ENCODE measurements around the gene SPDYE3.
"Not testable (repeated sequence)": the region's sequence is repeated elsewhere in the genome, so short reads cannot be mapped to it uniquely, and the experiment has no call there.

Gene SPDYE3

DNA sequence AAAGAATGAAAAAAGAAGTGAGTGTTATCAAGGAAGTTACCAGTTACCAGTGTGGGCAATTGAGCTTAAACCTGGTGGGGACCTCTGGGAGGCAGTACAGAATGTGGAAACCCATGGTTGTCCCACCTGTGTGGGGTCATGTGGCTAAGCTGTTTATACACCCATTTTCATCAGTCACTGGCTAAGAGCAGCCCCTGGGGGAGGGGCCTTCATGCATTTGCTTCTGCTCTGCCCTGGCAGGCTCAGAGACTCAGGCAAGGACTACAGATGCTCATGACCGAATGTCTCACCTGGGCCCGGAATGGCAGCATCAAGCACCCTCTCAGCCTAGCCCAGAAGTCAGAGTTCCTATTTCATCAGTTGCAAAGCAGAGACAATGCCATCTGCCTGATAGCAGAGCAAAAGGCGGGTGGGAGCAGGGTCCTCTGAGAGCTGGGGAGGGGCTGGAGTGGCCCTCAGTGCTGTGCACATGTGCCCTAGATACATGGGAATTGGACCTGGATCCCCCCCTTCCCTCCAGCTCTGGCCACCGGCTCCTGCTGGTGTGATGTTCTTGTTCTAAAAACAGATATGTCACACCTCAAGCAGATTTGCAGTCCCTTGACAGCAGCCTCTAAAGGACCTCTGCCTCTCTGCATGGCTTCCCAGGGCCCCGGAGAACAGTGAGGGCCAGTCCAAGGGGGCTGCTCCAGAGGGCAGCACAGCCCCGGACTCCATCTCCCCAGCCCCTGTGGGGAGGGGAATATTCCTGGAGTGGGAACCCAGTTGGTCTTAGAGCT lies 20.1 kb upstream of the SPDYE3 start:
- not testable (repeated sequence) for DNase-seq (ENCODE audit: low read depth in 2 of 2)

DNA sequence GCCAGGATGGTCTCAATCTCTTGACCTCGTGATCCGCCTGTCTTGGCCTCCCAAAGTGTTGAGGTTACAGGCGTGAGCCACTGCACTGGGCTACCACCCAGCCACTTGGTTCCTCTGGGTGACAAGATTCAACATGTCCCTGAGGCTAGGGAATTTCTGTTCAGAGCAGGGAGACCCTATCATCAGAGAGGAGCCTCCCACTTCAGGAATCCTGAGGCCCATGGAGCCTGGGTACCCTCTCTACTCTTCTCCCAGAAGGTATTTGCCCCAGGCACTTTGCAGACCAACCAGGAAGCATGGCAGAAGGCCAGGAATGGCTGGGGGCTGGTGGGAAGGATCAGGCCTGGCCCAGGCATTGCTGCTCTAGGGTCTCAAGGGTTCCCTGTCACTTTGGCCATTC lies 19.2 kb upstream of the SPDYE3 start:
- not testable (repeated sequence) for DNase-seq (ENCODE audit: low read depth in 2 of 2)

- DNase-seq (ENCODE audit: low read depth in 2 of 2) = not testable (repeated sequence)
These were observed 15.3 kb upstream of the SPDYE3 start for GRCh38 chr7:100292162-100292561.

DNA sequence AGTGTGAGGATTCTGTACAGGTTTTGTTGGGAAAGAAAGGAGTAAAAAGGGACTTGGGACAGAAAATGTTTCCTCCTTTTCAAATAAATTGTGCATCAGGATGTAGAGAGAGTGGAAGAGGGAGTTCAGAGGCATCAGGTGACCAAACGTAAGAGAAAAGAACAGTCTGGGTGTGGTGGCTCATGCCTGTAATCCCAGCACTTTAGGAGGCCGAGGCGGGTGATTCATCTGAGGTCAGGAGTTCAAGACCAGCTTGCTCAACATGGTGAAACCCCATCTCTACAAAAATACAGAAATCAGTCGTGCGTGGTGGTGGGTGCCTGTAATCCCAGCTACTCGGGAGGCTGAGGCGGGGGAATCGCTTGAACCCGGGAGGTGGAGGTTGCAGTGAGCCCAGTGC lies 12.2 kb upstream of the SPDYE3 start:
- DNase-seq (ENCODE audit: low read depth in 2 of 2) = peak in 1 of 2 donors; percentile 37

- DNase-seq (ENCODE audit: low read depth in 2 of 2) = not testable (repeated sequence)
These were observed 9.5 kb upstream of the SPDYE3 start for GRCh38 chr7:100297852-100298631.

GRCh38 chr7:100298632-100298895 lies 8.9 kb upstream of the SPDYE3 start:
- not testable (repeated sequence) for DNase-seq (ENCODE audit: low read depth in 2 of 2)

DNA sequence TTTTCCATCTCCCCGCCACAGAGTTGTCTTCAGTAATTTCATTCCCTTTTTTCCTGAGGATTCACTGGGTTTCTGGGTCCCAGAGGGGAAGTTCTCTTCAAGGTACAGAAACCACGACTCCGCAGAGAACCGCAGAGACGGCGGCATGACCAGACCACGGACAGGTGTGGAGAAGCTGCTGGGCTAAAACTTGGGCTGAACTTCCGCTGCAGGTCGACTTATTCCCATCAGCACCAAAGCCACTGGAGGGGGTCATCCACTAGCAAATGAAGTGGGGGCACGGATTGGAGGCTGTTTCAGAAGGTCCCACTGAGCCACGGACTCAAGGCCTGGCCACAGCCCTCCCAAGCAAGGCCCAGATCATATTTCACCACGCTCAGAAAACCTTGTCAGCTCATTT lies 3.0 kb upstream of the SPDYE3 start:
- DNase-seq (ENCODE audit: low read depth in 2 of 2) = not testable (repeated sequence)

GRCh38 chr7:100318329-100318728 lies 10.8 kb downstream of the SPDYE3 start:
- not testable (repeated sequence) for DNase-seq (ENCODE audit: low read depth in 2 of 2)

DNA sequence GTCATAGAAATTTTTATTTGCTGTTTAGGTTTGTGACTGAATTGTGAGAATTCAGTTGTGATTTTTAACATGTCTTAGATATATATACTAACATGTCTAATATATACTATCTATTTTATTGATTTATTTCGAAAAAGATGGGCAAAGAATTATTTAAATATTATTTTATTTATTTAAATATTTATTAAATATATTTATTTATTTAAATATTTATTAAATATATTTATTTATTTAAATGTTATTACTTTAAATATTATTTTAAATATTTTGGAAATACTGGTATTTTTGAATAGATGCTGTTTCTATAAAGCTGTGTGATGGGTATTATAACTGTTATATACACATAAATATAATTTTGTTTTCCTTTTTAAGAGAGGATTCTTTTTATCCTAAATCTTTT lies 14.1 kb downstream of the SPDYE3 start:
- DNase-seq (ENCODE audit: low read depth in 2 of 2) = not testable (repeated sequence)

DNA sequence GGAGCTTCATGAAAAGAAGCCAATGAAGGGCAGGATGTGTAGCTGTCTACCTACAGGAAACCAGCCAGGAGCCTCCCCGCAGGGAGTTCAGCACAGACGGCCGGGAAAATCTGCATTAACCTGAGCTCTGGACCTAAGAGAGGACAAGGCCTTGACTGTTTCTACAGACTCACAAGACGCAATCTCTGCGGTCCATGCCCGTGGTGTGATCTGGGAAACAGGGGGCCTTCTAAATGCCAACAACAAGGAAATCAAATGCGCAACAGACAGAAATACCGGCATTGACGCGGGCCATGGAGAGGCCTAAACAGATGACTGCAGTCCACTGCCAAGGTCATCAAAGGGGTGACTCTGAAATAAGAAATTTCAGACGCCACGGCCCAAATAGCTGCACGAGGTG lies 16.7 kb downstream of the SPDYE3 start:
- DNase-seq (ENCODE audit: low read depth in 2 of 2) = not testable (repeated sequence)

- not testable (repeated sequence) for DNase-seq (ENCODE audit: low read depth in 2 of 2)
These were observed 18.2 kb downstream of the SPDYE3 start for GRCh38 chr7:100325671-100326070.

DNA sequence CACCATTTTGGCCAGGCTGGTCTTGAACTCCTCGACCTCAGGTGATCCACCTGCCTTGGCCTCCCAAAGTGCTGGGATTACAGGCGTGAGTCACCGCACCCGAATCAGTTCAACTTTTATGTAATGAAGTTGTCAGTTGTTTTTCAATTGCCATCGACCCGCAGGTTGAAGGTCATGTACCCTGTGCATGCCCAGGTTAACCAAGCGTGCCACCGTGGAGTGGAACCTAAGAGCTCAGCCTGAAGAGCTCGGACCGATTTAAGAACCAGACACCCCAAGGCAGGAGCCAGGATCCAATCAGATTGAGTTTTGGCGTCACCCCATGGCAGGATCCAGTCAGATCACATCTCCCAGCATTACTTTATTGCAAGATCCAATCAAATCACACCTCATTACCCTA lies 19.4 kb downstream of the SPDYE3 start:
- DNase-seq (ENCODE audit: low read depth in 2 of 2) = not testable (repeated sequence)

GRCh38 chr7:100335566-100336466 lies 28.3 kb downstream of the SPDYE3 start:
- DNase-seq (ENCODE audit: low read depth in 2 of 2) = peak; percentile 75 to 78

DNA sequence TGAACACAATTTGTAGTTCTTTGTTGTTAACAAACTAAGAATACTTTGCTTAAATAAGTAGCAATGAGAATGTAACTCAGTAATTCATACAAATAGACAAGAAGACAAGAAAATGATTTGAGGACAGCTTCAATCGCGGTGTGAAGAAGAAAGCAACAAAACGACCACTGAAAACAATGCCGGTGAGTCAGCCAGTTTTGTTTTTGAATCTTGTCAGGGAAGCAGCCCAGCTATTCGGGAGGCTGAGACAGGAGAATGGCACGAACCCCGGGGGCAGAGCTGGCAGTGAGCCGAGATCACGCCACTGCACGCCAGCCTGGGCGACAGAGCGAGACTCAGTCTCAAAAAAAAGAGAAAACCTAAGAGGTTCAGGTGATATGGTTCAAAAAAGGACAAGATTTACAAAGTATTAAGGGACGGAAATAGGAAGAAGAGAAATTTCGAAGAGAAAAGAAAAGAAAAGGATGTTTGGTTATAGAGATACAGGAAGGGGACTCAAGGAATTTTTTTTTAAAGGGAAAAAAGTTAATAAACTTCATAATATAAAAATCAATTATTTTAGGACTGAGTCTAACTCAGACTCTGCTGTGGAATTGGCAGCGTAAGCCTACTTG lies 30.7 kb downstream of the SPDYE3 start:
- DNase-seq (ENCODE audit: low read depth in 2 of 2) = not testable (repeated sequence)

- not testable (repeated sequence) for DNase-seq (ENCODE audit: low read depth in 2 of 2)
These were observed 33.8 kb downstream of the SPDYE3 start for GRCh38 chr7:100341286-100341685.

DNA sequence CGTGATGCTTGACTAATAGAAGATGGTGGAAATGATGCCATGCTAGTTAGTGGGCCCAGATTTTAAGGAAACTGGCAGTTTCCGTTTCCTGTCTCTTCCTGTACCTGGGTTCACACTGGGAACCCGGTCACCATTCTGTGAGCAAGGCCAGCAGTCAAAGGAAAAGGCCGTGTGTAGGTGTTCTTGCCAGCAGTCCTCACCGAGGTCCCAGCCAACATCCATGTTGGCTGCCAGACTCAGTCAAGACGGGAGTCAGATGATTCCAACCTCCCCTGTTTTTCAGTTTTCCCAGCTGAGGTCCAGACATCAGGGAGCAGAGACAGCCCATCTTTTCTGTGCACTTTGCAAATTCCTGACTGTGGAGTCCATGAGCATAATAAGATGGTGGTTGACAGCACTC lies 35.3 kb downstream of the SPDYE3 start:
- no peak for DNase-seq (ENCODE audit: low read depth in 2 of 2)

DNA sequence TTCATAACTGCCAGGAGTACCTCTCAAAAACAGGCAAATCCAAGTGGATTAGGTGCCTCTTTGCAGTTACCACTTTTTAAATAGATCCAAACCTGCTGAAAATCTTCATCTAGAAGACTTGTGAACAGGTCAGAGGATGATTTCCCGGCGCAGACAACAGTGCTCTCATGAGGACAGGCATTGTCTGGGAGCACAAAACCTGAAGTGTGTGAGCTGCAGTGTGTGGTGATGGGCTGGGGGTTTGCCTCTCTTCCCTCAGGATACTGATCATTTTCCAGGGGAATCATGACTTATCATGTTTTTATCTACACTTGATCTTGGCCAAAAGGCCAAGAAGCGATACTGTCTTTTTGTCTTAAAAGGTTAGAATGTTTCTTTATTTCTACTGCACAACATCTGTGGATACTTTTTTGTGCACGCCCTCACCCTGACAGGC lies 36.6 kb downstream of the SPDYE3 start:
- DNase-seq (ENCODE audit: low read depth in 2 of 2) = not testable (repeated sequence)

DNA sequence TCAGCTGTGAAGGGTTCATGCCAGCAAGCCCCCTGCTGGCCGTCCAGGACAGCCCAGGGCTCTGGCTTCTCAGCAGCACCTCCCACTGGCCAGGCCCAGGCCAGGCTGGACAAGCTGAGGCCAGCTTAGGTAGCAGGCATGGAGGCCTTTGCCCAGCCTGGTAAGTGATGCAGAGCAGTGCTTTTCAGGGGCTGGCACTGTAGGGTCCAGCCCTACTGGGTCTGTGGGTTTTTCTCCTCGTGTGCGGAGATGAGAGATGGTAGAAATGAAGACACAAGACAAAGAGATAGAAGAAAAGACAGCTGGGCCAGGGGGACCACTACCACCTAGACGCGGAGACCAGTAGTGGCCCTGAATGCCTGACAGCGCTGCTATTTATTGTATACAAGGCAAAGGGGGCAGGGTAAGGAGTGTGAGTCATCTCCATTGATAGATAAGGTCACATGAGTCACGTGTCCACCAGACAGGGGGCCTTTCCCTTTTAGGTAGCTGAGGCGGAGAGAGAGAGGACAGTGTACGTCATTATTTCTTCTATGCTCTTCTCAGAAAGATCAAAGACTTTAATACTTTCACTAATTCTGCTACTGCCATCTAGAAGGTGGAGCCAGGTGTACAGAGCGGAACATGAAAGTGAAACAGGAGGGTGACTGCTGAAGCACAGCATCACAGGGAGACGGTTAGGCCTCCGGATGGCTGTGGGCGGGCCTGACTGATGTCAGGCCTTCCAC lies 37.2 kb downstream of the SPDYE3 start:
- peak; percentile 70 to 77 for DNase-seq (ENCODE audit: low read depth in 2 of 2)

- peak in 1 of 2 donors; percentile 52 for DNase-seq (ENCODE audit: low read depth in 2 of 2)
These were observed 37.8 kb downstream of the SPDYE3 start for GRCh38 chr7:100345288-100345672.

DNA sequence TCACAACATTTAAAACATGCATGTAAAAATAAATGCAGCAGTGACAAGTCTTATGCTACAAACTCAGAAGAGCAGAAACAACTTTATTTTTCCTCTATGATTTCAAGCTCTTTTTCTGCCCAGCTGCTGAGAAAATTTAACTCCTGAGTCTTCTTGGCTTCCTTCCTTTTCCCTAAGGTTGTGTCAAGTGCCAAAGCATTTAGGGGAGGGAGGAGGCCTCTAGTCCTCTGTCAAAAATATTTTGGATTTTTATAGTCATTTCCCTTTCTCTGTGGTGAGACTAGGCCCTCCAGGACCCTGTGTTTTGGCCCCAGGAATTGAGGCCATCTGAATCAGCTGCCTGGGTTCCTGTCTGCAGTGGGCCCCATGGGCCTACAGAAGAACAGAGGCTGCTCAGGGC lies 39.4 kb downstream of the SPDYE3 start:
- DNase-seq (ENCODE audit: low read depth in 2 of 2) = no peak

- no peak for DNase-seq (ENCODE audit: low read depth in 2 of 2)
These were observed 41.3 kb downstream of the SPDYE3 start for GRCh38 chr7:100348805-100349204.

Data from stimulated activated CD4-positive, alpha-beta T cell treated with anti-CD3 and anti-CD28 coated beads, Interleukin-15, amount 100 ng/mL, for 48 hours (primary cell).